PC-9 (cell line): ENCODE measurements around the gene GSTP1.
"Not testable (repeated sequence)": the region's sequence is repeated elsewhere in the genome, so short reads cannot be mapped to it uniquely, and the experiment has no call there.

Experiments used
- CTCF ChIP-seq: fragments of 200-600 bp; sonication (generic); conservative IDR thresholded peaks from 2 replicates; pipeline ENCODE4 v1.6.1; 2017; ENCODE audit warnings: mixed run types, antibody characterized with exemption, mild to moderate bottlenecking, moderate library complexity
- EZH2 ChIP-seq: fragments of 200-600 bp; sonication (generic); IDR thresholded peaks from 2 replicates; pipeline ENCODE4 v1.8.0; 2017; ENCODE audit warnings: antibody characterized with exemption, low read depth

GRCh38 chr11:67619683-67620618 is 36.3 kb downstream of the GSTP1 start:
- not testable (repeated sequence) for TF ChIP-seq CTCF, EZH2
